Hepatocyte (in vitro differentiated cells): Measurements from ENCODE around the gene CASS4. TPM values are rescaled to one million over a fixed set of nuclear protein-coding genes. Genes with fewer than 3 reads are reported as not detected.

ENCODE experiments used
- DNase-seq: peaks from one replicate; pipeline ENCODE4 v3.0.0-alpha.2; 2016; ENCODE audit warnings: low spot score
- H2AFZ ChIP-seq: fragments of 200-600 bp; sonication (generic); 2 replicates; pipeline ENCODE4 v1.6.0; 2016; ENCODE audit warnings: antibody characterized with exemption, mild to moderate bottlenecking
- H3K27ac ChIP-seq: fragments of 200-600 bp; sonication (generic); 2 replicates; pipeline ENCODE4 v1.5.1; 2016; ENCODE audit warnings: mild to moderate bottlenecking
- H3K27me3 ChIP-seq: fragments of 200-600 bp; sonication (generic); 2 replicates; pipeline ENCODE4 v1.6.1; 2016
- H3K36me3 ChIP-seq: fragments of 200-600 bp; sonication (generic); replicated peaks from 2 replicates; pipeline ENCODE4 v1.5.1; 2016; ENCODE audit warnings: low read depth; ENCODE audit not compliant: insufficient read depth
- H3K4me1 ChIP-seq: fragments of 200-600 bp; sonication (generic); 2 replicates; pipeline ENCODE4 v1.5.1; 2016; ENCODE audit warnings: mild to moderate bottlenecking, moderate library complexity; ENCODE audit not compliant: insufficient read depth
- H3K4me2 ChIP-seq: fragments of 200-600 bp; sonication (generic); 2 replicates; pipeline ENCODE4 v1.6.0; 2016
- H3K4me3 ChIP-seq: fragments of 200-600 bp; sonication (generic); 2 replicates; pipeline ENCODE4 v1.5.1; 2016; ENCODE audit warnings: mild to moderate bottlenecking
- H3K79me2 ChIP-seq: fragments of 200-600 bp; sonication (generic); 2 replicates; pipeline ENCODE4 v1.6.0; 2017; ENCODE audit warnings: mild to moderate bottlenecking
- H3K9me2 ChIP-seq: fragments of 200-600 bp; sonication (generic); replicated peaks from 2 replicates; pipeline ENCODE4 v1.6.0; 2017; ENCODE audit warnings: mild to moderate bottlenecking; ENCODE audit not compliant: insufficient read depth
- H3K9me3 ChIP-seq: fragments of 200-600 bp; sonication (generic); 2 replicates; pipeline ENCODE4 v1.5.1; 2016; ENCODE audit warnings: low read depth, mild to moderate bottlenecking
- H4K20me1 ChIP-seq: fragments of 200-600 bp; sonication (generic); 2 replicates; pipeline ENCODE4 v1.6.0; 2016; ENCODE audit warnings: mild to moderate bottlenecking; ENCODE audit not compliant: insufficient read depth, poor library complexity, severe bottlenecking
- EZH2 ChIP-seq: fragments of 200-600 bp; sonication (generic); IDR thresholded peaks from 2 replicates; pipeline ENCODE4 v1.6.1; 2016; ENCODE audit warnings: antibody characterized with exemption, mild to moderate bottlenecking, borderline replicate concordance
- EZH2phosphoT487 ChIP-seq: fragments of 200-600 bp; sonication (generic); IDR thresholded peaks from one replicate; pipeline ENCODE4 v1.6.1; 2018; ENCODE audit warnings: antibody characterized with exemption, mild to moderate bottlenecking, low read depth, moderate library complexity; ENCODE audit not compliant: unreplicated experiment, severe bottlenecking
- WGBS: methylation state at CpG from one replicate; pipeline ENCODE4 v1.1.6; 2016; ENCODE audit warnings: low lambda C conversion rate; ENCODE audit errors: missing lambda C conversion rate; 5-methylcytosine and 5-hydroxymethylcytosine counted together
- polyA plus RNA-seq: library from polyadenylated mRNA; unstranded; fragments of >200 nt; fragmentation: Nextera tagmentation; extraction: Ambion mirVana; gene quantifications from 2 replicates; pipeline ENCODE4 v1.2.1, GENCODE V29; 2016
- total RNA-seq: library from RNA; depleted of rRNA; stranded (reverse); fragments of >200 nt; gene quantifications from 2 replicates; pipeline ENCODE4 v1.2.3, GENCODE V29; 2014
- TF ChIP-seq, protein P1 (sequence below): fragments of 200-600 bp; sonication (generic); IDR thresholded peaks from 2 replicates; pipeline ENCODE4 v1.5.1; 2016; ENCODE audit warnings: antibody characterized with exemption, mild to moderate bottlenecking; ENCODE audit not compliant: poor library complexity

The CASS4 gene
- total and polyA plus RNA-seq, 2 experiments from 2014 or later = 0.13 TPM; not detected in 1

GRCh38 chr20:56429502-56429901, 17.4 kb downstream of the CASS4 start:
- no peak overlapping the region for H3K4me2 ChIP-seq
- 52% methylated on average over 6 of the region's 6 CpGs for WGBS
- no peaks in the 10 kb centered on the region for H3K4me1 ChIP-seq
- no peak for DNase-seq
- H3K4me3 ChIP-seq = no peak overlapping the region
- no peak overlapping the region for H3K27ac ChIP-seq
- TF ChIP-seq EZH2phosphoT487 (no peak), EZH2 (no peak)
- TF ChIP-seq, protein P1, sequence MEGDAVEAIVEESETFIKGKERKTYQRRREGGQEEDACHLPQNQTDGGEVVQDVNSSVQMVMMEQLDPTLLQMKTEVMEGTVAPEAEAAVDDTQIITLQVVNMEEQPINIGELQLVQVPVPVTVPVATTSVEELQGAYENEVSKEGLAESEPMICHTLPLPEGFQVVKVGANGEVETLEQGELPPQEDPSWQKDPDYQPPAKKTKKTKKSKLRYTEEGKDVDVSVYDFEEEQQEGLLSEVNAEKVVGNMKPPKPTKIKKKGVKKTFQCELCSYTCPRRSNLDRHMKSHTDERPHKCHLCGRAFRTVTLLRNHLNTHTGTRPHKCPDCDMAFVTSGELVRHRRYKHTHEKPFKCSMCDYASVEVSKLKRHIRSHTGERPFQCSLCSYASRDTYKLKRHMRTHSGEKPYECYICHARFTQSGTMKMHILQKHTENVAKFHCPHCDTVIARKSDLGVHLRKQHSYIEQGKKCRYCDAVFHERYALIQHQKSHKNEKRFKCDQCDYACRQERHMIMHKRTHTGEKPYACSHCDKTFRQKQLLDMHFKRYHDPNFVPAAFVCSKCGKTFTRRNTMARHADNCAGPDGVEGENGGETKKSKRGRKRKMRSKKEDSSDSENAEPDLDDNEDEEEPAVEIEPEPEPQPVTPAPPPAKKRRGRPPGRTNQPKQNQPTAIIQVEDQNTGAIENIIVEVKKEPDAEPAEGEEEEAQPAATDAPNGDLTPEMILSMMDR = no peak
- H2AFZ ChIP-seq = no peak overlapping the region
- no peaks in the 10 kb centered on the region for H3K36me3 ChIP-seq
- no peaks in the 10 kb centered on the region for H3K79me2 ChIP-seq
- no peaks in the 10 kb centered on the region for H4K20me1 ChIP-seq
- H3K27me3 ChIP-seq = no peaks in the 10 kb centered on the region
- no peaks in the 10 kb centered on the region for H3K9me3 ChIP-seq
- H3K9me2 ChIP-seq = no peaks in the 10 kb centered on the region

- H3K36me3 ChIP-seq = no peaks in the 10 kb centered on the region
- no peaks in the 10 kb centered on the region for H4K20me1 ChIP-seq
- no peak for TF ChIP-seq EZH2phosphoT487
- TF ChIP-seq, protein P1 = no peak
- TF ChIP-seq EZH2 = no peak
- no peak overlapping the region for H3K27ac ChIP-seq
- H3K4me2 ChIP-seq = no peak overlapping the region
- no peaks in the 10 kb centered on the region for H3K79me2 ChIP-seq
- H3K9me2 ChIP-seq = no peaks in the 10 kb centered on the region
- no peak overlapping the region for H3K4me3 ChIP-seq
- no peaks in the 10 kb centered on the region for H3K27me3 ChIP-seq
- H2AFZ ChIP-seq = no peak overlapping the region
- DNase-seq = no peak
- H3K4me1 ChIP-seq = no peaks in the 10 kb centered on the region
- 72% methylated on average over 4 of the region's 4 CpGs for WGBS
- H3K9me3 ChIP-seq = no peaks in the 10 kb centered on the region
These were observed 17.9 kb downstream of the CASS4 start for GRCh38 chr20:56429941-56430340.

GRCh38 chr20:56430461-56430860, 18.4 kb downstream of the CASS4 start:
- no peak for TF ChIP-seq EZH2phosphoT487
- TF ChIP-seq EZH2 = no peak
- TF ChIP-seq, protein P1 = no peak
- no peaks in the 10 kb centered on the region for H3K36me3 ChIP-seq
- no peak overlapping the region for H3K27ac ChIP-seq
- no peaks in the 10 kb centered on the region for H3K9me2 ChIP-seq
- H3K4me2 ChIP-seq = no peak overlapping the region
- WGBS = 83% methylated on average over 4 of the region's 4 CpGs
- no peaks in the 10 kb centered on the region for H4K20me1 ChIP-seq
- H2AFZ ChIP-seq = no peak overlapping the region
- H3K27me3 ChIP-seq = no peaks in the 10 kb centered on the region
- no peaks in the 10 kb centered on the region for H3K4me1 ChIP-seq
- no peaks in the 10 kb centered on the region for H3K79me2 ChIP-seq
- H3K9me3 ChIP-seq = no peaks in the 10 kb centered on the region
- DNase-seq = no peak
- H3K4me3 ChIP-seq = no peak overlapping the region

GRCh38 chr20:56430957-56431356, 18.9 kb downstream of the CASS4 start:
- Histone ChIP-seq H3K4me2 (no peak overlapping the region), H3K27me3 (no peaks in the 10 kb centered on the region), H2AFZ (no peak overlapping the region), H4K20me1 (no peaks in the 10 kb centered on the region), H3K79me2 (no peaks in the 10 kb centered on the region), H3K36me3 (no peaks in the 10 kb centered on the region), H3K9me3 (no peaks in the 10 kb centered on the region), H3K4me3 (no peak overlapping the region), H3K9me2 (no peaks in the 10 kb centered on the region), H3K27ac (no peak overlapping the region), H3K4me1 (no peaks in the 10 kb centered on the region)
- TF ChIP-seq, protein P1 = no peak
- TF ChIP-seq EZH2 (no peak), EZH2phosphoT487 (no peak)
- DNase-seq = no peak
- whole genome bisulfite sequencing = 89% methylated on average over 1 of the region's 1 CpG
